Brain microvascular endothelial cell (primary cell): ENCODE results near the gene ADAMTS12.
A peak's percentile ranks its signal among the peaks of the same experiment; 100 is the strongest.

Experiments
- DNase-seq: peaks from one replicate; pipeline ENCODE4 v3.0.0-alpha.2; 2020
- H3K27ac ChIP-seq: fragments of 250-450 bp; sonication (Bioruptor Pico); 2 replicates; pipeline ENCODE4 v1.5.1; 2020; ENCODE audit warnings: mild to moderate bottlenecking, moderate library complexity
- H3K27me3 ChIP-seq: fragments of 250-450 bp; sonication (Bioruptor Pico); replicated peaks from 2 replicates; pipeline ENCODE4 v1.5.1; 2020; ENCODE audit warnings: mild to moderate bottlenecking
- H3K36me3 ChIP-seq: fragments of 250-450 bp; sonication (Bioruptor Pico); replicated peaks from 2 replicates; pipeline ENCODE4 v1.5.1; 2020; ENCODE audit warnings: mild to moderate bottlenecking
- H3K4me3 ChIP-seq: 2 replicates; pipeline ENCODE4 v1.5.1; 2011; ENCODE audit warnings: low read depth, mild to moderate bottlenecking, control low read depth, low read length, moderate library complexity
- in situ Hi-C: cut with HindIII; loops from 2 replicates; pipeline ENCODE4 v1.10.0; 2017; ENCODE audit warnings: low sequenced_read_pairs, low pct_ligation_motif_present
- TF ChIP-seq, protein P1 (sequence below): IDR thresholded peaks from 2 replicates; pipeline ENCODE4 v1.5.1; 2011; ENCODE audit warnings: low read depth, mild to moderate bottlenecking, moderate library complexity, low read length, control low read depth, inconsistent platforms; ENCODE audit errors: missing control alignments

The ADAMTS12 gene

DNA sequence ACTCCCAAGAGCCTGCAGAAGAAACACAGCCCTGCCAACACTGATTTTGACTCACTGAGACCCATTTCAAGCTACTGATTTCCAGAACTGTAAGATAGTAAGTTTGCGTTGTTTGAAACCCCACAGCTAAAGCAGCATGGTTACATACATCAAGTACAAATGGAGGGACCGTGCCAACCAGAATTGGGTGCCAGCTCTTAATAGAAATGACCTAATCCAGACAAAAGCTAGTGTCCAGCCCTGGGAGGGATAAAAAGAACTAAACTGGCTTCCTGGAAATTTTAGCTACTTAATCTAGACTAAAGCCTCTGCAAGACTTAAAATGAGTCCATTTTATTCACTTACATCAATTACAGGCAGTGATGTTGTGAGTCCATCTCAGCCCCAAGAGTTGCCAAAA is 122.6 kb downstream of the ADAMTS12 start:
- TF ChIP-seq, protein P1, sequence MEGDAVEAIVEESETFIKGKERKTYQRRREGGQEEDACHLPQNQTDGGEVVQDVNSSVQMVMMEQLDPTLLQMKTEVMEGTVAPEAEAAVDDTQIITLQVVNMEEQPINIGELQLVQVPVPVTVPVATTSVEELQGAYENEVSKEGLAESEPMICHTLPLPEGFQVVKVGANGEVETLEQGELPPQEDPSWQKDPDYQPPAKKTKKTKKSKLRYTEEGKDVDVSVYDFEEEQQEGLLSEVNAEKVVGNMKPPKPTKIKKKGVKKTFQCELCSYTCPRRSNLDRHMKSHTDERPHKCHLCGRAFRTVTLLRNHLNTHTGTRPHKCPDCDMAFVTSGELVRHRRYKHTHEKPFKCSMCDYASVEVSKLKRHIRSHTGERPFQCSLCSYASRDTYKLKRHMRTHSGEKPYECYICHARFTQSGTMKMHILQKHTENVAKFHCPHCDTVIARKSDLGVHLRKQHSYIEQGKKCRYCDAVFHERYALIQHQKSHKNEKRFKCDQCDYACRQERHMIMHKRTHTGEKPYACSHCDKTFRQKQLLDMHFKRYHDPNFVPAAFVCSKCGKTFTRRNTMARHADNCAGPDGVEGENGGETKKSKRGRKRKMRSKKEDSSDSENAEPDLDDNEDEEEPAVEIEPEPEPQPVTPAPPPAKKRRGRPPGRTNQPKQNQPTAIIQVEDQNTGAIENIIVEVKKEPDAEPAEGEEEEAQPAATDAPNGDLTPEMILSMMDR: no peak
- Histone ChIP-seq H3K36me3 (no peaks in the 10 kb centered on the region), H3K27ac (no peak overlapping the region), H3K4me3 (no peak overlapping the region), H3K27me3 (no peaks in the 10 kb centered on the region)
- in situ Hi-C loops: no loop called here
- DNase-seq: no peak

DNA sequence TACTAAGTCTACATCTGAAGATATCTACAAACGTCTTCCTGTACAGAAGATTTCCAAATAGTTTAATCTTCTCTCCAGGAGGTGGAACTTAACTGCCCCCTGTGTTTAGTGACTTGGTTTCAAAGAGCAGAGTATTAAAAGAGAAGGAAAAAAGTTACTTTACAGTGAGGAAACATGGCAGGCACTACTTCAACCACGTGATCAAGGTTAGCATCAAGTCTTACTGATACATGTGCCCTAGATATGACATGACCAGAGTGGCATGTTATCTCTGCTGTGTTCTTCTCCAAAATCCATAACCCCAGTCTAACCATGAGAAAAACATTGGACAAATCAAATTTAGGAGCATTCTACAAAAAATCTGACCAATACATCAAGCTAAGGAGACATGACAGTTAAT is 125.8 kb downstream of the ADAMTS12 start:
- in situ Hi-C loops: no loop called here
- Histone ChIP-seq H3K4me3 (no peak overlapping the region), H3K27me3 (no peaks in the 10 kb centered on the region), H3K27ac (peak overlapping the region; percentile 22), H3K36me3 (no peaks in the 10 kb centered on the region)
- TF ChIP-seq, protein P1: no peak
- DNase-seq: no peak

DNA sequence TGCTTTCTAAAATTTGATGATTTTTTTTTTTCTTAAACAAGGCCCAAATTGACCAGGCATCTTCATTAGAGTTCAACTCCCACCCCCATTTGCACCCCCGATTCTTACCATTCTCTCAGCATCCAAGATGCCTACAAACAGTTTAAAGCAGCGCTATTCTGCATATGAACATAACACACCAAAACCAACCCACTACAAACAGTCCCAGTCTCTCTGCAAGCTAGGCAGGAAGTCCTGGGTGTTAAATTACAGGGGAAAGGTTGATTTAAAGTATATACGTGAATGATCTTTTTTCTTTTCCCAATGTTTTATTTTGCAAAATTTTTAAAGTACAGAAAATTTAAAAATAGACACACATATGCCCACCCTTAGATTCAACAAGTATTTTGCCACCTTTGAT is 127.0 kb downstream of the ADAMTS12 start:
- no peak for DNase-seq
- TF ChIP-seq, protein P1: no peak
- H3K27ac ChIP-seq: no peak overlapping the region
- no peak overlapping the region for H3K4me3 ChIP-seq
- in situ Hi-C loops: no loop called here
- no peaks in the 10 kb centered on the region for H3K36me3 ChIP-seq
- no peaks in the 10 kb centered on the region for H3K27me3 ChIP-seq

DNA sequence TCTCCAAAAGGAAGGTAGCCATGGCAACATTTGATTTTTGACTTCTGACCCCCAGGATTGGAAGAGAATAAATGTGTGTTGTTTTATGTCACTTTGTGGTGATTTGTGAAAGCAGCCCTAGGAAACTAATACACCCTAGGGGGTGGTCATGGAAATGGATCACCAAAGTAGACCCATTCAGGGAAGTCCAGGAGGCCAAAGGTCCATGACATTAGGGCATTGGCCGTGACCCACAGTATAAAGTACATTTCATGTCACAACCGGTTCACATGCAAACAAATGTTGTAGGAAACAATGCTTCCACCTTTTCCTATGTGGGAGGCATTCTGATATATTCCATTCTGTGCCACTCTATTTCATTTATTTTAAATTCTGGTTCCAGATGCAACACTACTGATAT is 128.4 kb downstream of the ADAMTS12 start:
- TF ChIP-seq, protein P1: no peak
- H3K4me3 ChIP-seq: no peak overlapping the region
- in situ Hi-C loops: no loop called here
- no peaks in the 10 kb centered on the region for H3K36me3 ChIP-seq
- no peak for DNase-seq
- no peaks in the 10 kb centered on the region for H3K27me3 ChIP-seq
- H3K27ac ChIP-seq: no peak overlapping the region

DNA sequence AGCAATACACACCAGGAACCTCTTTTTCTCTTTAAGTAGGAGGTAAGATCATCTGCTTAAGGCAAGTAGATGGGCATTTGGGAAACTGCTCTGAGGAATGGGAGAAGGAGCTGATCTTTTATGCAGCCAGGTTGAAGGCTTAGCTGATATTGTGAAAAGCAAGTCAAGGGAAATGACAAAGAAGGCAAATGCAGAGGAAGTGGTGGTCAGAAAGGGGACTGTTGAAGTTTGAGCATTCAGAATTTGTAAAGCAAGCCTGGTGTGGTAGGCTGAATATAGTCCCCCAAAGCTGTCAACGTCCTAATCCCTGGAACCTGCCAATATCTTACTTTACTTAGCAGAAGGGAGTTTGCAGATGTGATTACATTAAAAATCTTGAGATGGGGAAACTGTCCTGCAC is 128.9 kb downstream of the ADAMTS12 start:
- Histone ChIP-seq H3K4me3 (no peak overlapping the region), H3K27me3 (no peaks in the 10 kb centered on the region), H3K36me3 (no peaks in the 10 kb centered on the region), H3K27ac (no peak overlapping the region)
- no peak for DNase-seq
- in situ Hi-C loops: no loop called here
- TF ChIP-seq, protein P1: no peak

DNA sequence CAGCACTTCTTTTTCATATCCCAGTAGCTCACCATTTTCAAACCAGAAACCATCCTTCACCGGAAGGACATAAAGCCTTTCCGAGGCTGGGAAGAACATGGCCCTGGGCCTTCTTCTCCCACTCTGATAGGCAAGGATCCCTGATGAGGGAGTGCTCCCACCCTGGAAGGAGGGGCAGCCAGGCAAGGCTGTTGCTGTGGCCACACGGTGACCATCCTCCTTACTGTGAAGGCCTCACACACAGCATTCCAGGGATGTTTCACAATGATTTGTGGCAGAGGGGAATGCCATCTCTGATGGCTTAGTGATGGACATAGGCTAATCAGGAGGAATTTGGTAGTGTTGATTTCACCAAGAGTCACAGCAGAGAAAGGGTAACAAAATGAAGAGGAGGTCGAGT is 130.7 kb downstream of the ADAMTS12 start:
- in situ Hi-C loops: no loop called here
- DNase-seq: peak; percentile 62
- H3K4me3 ChIP-seq: no peak overlapping the region
- H3K36me3 ChIP-seq: no peaks in the 10 kb centered on the region
- peak overlapping the region; percentile 46 for H3K27ac ChIP-seq
- TF ChIP-seq, protein P1: no peak
- no peaks in the 10 kb centered on the region for H3K27me3 ChIP-seq
